Stimulated activated naive B cell treated with anti-CD40 and anti-IgM and Interleukin-4, amounts not matched to agents 10 μg/mL and 1 μg/mL and 100 μg/mL, for 72 hours (primary cell): ENCODE results near the gene RAB7B.

Source experiments
- ATAC-seq, 2 donors: fragments of 150-1000 bp; cut with Tn5 transposase; replicated peaks; 2 replicates each; pipeline ENCODE4 v1.10.0; 2021; ENCODE audit warnings: moderate library complexity in 1 of 2
- DNase-seq: peaks from one replicate; pipeline ENCODE4 v3.0.0; 2021
- H3K27ac Mint-ChIP-seq: one replicate; pipeline ENCODE4 v1.8.0; 2022; ENCODE audit warnings: mild to moderate bottlenecking, mixed read lengths
- H3K27me3 Mint-ChIP-seq, 2 donors: one replicate each; pipeline ENCODE4 v1.8.0; 2022; ENCODE audit warnings: mixed read lengths in 2 of 2
- H3K36me3 Mint-ChIP-seq, 2 donors: one replicate each; pipeline ENCODE4 v1.8.0; 2022; ENCODE audit warnings: mixed read lengths in 2 of 2, mild to moderate bottlenecking in 1 of 2
- H3K4me1 Mint-ChIP-seq, 2 donors: one replicate each; pipeline ENCODE4 v1.8.0; 2022; ENCODE audit warnings: mixed read lengths in 2 of 2, mild to moderate bottlenecking in 1 of 2
- H3K4me3 Mint-ChIP-seq, 2 donors: one replicate each; pipeline ENCODE4 v1.8.0; 2022; ENCODE audit warnings: mild to moderate bottlenecking in 2 of 2, mixed read lengths in 2 of 2, moderate library complexity in 1 of 2
- H3K9me3 Mint-ChIP-seq, 2 donors: one replicate each; pipeline ENCODE4 v1.8.0; 2022; ENCODE audit warnings: mixed read lengths in 2 of 2, mild to moderate bottlenecking in 1 of 2

The RAB7B gene

GRCh38 chr1:206035027-206035426, 31.8 kb upstream of the RAB7B start:
- peak overlapping the region; percentile 90 for H3K27ac Mint-ChIP-seq
- no peak for DNase-seq
- peaks cover 54 to 94% of the 10 kb centered on the region in 2 donors for H3K4me1 Mint-ChIP-seq
- peak overlapping the region; percentile 85 to 87 for H3K4me3 Mint-ChIP-seq
- H3K9me3 Mint-ChIP-seq: peaks cover 0 to 3% of the 10 kb centered on the region in 2 donors
- peaks cover 0 to 3% of the 10 kb centered on the region in 2 donors for H3K36me3 Mint-ChIP-seq
- peak; percentile 45 to 53 for ATAC-seq
- H3K27me3 Mint-ChIP-seq: no peaks in the 10 kb centered on the region

- Mint-ChIP-seq H3K36me3 (no peaks in the 10 kb centered on the region), H3K4me3 (no peak overlapping the region), H3K27me3 (no peaks in the 10 kb centered on the region), H3K4me1 (peaks cover 40 to 72% of the 10 kb centered on the region in 2 donors), H3K9me3 (peaks cover 0 to 3% of the 10 kb centered on the region in 2 donors), H3K27ac (peak overlapping the region; percentile 52)
- no peak for ATAC-seq
- no peak for DNase-seq
Observed at GRCh38 chr1:206032380-206033140, 29.4 kb upstream of the RAB7B start.

- H3K9me3 Mint-ChIP-seq: peaks cover 0 to 3% of the 10 kb centered on the region in 2 donors
- no peaks in the 10 kb centered on the region for H3K36me3 Mint-ChIP-seq
- H3K4me1 Mint-ChIP-seq: peaks cover 32 to 59% of the 10 kb centered on the region in 2 donors
- H3K27ac Mint-ChIP-seq: peak overlapping the region; percentile 37
- ATAC-seq (peak; percentile 87 to 89), DNase-seq (peak; percentile 66)
- no peaks in the 10 kb centered on the region for H3K27me3 Mint-ChIP-seq
- H3K4me3 Mint-ChIP-seq: peak overlapping the region in 1 of 2 donors; percentile 13
Observed at GRCh38 chr1:206030714-206031113, 27.5 kb upstream of the RAB7B start.

- Mint-ChIP-seq H3K4me3 (no peak overlapping the region), H3K9me3 (peaks cover 0 to 3% of the 10 kb centered on the region in 2 donors), H3K4me1 (peaks cover 28 to 58% of the 10 kb centered on the region in 2 donors), H3K27me3 (no peaks in the 10 kb centered on the region), H3K36me3 (no peaks in the 10 kb centered on the region), H3K27ac (peak overlapping the region; percentile 57)
- no peak for DNase-seq
- no peak for ATAC-seq
Observed at GRCh38 chr1:206030191-206030590, 27.0 kb upstream of the RAB7B start.

- no peak for DNase-seq
- ATAC-seq: no peak
- Mint-ChIP-seq H3K27me3 (no peaks in the 10 kb centered on the region), H3K9me3 (peaks cover 0 to 3% of the 10 kb centered on the region in 2 donors), H3K4me1 (peaks cover 23 to 51% of the 10 kb centered on the region in 2 donors), H3K36me3 (no peaks in the 10 kb centered on the region), H3K4me3 (no peak overlapping the region), H3K27ac (no peak overlapping the region)
Observed at GRCh38 chr1:206029484-206029883, 26.3 kb upstream of the RAB7B start.

GRCh38 chr1:206025283-206025820, 22.2 kb upstream of the RAB7B start:
- no peak overlapping the region for H3K27ac Mint-ChIP-seq
- DNase-seq: no peak
- H3K4me1 Mint-ChIP-seq: peaks cover 9 to 22% of the 10 kb centered on the region in 2 donors
- no peak for ATAC-seq
- no peaks in the 10 kb centered on the region for H3K36me3 Mint-ChIP-seq
- no peaks in the 10 kb centered on the region for H3K9me3 Mint-ChIP-seq
- no peak overlapping the region for H3K4me3 Mint-ChIP-seq
- peaks cover 3 to 8% of the 10 kb centered on the region in 2 donors for H3K27me3 Mint-ChIP-seq

- DNase-seq: no peak
- peaks cover 3 to 8% of the 10 kb centered on the region in 2 donors for H3K27me3 Mint-ChIP-seq
- no peak for ATAC-seq
Observed at GRCh38 chr1:206023695-206024094, 20.5 kb upstream of the RAB7B start, which contains the start of gene CTSE. TSS of gene CTSE (minus strand) at chr1:206023895. CDS start at chr1:206023791, 104 bp downstream.

GRCh38 chr1:206022766-206023165, 19.6 kb upstream of the RAB7B start:
- H3K36me3 Mint-ChIP-seq: no peaks in the 10 kb centered on the region
- H3K27me3 Mint-ChIP-seq: peaks cover 3 to 8% of the 10 kb centered on the region in 2 donors
- H3K4me3 Mint-ChIP-seq: no peak overlapping the region
- DNase-seq (no peak), ATAC-seq (no peak)
- H3K27ac Mint-ChIP-seq: no peak overlapping the region
- peaks cover 9 to 17% of the 10 kb centered on the region in 2 donors for H3K4me1 Mint-ChIP-seq
- peaks cover 0 to 1% of the 10 kb centered on the region in 2 donors for H3K9me3 Mint-ChIP-seq

More at GRCh38 chr1:206023695-206024094, 20.5 kb upstream of the RAB7B start, which contains the start of gene CTSE:
- Mint-ChIP-seq H3K9me3 (no peaks in the 10 kb centered on the region), H3K27ac (no peak within 1 kb of the TSS), H3K36me3 (no peaks in the 10 kb centered on the region), H3K4me3 (peak within 1 kb of the TSS in 1 of 2 donors; percentile 20), H3K4me1 (peaks cover 9 to 17% of the 10 kb centered on the region in 2 donors)

GRCh38 chr1:206021626-206022365, 18.6 kb upstream of the RAB7B start:
- Mint-ChIP-seq H3K9me3 (peaks cover 0 to 2% of the 10 kb centered on the region in 2 donors), H3K27me3 (peaks cover 3 to 8% of the 10 kb centered on the region in 2 donors), H3K36me3 (no peaks in the 10 kb centered on the region), H3K4me3 (no peak overlapping the region), H3K27ac (peak overlapping the region; percentile 26), H3K4me1 (peaks cover 9 to 17% of the 10 kb centered on the region in 2 donors)
- ATAC-seq (no peak), DNase-seq (no peak)

- peaks cover 0 to 2% of the 10 kb centered on the region in 2 donors for H3K9me3 Mint-ChIP-seq
- no peak for DNase-seq
- peak overlapping the region; percentile 26 for H3K27ac Mint-ChIP-seq
- no peaks in the 10 kb centered on the region for H3K36me3 Mint-ChIP-seq
- no peak overlapping the region for H3K4me3 Mint-ChIP-seq
- peaks cover 3 to 8% of the 10 kb centered on the region in 2 donors for H3K27me3 Mint-ChIP-seq
- ATAC-seq: no peak
- H3K4me1 Mint-ChIP-seq: peaks cover 9 to 15% of the 10 kb centered on the region in 2 donors
Observed at GRCh38 chr1:206021008-206021625, 17.9 kb upstream of the RAB7B start.

GRCh38 chr1:206020393-206021007, 17.3 kb upstream of the RAB7B start:
- Mint-ChIP-seq H3K27ac (no peak overlapping the region), H3K9me3 (peaks cover 0 to 2% of the 10 kb centered on the region in 2 donors), H3K4me3 (no peak overlapping the region), H3K36me3 (no peaks in the 10 kb centered on the region), H3K27me3 (peaks cover 3 to 8% of the 10 kb centered on the region in 2 donors), H3K4me1 (peaks cover 9 to 11% of the 10 kb centered on the region in 2 donors)
- ATAC-seq (no peak), DNase-seq (no peak)

GRCh38 chr1:206015071-206015470, 11.9 kb upstream of the RAB7B start:
- Mint-ChIP-seq H3K4me3 (no peak overlapping the region), H3K27me3 (no peaks in the 10 kb centered on the region), H3K36me3 (no peaks in the 10 kb centered on the region), H3K27ac (no peak overlapping the region), H3K4me1 (peaks cover 38 to 52% of the 10 kb centered on the region in 2 donors), H3K9me3 (peaks cover 0 to 4% of the 10 kb centered on the region in 2 donors)
- DNase-seq (no peak), ATAC-seq (no peak)

- DNase-seq: no peak
Observed at GRCh38 chr1:206014601-206015000, 11.4 kb upstream of the RAB7B start.

More at GRCh38 chr1:206014601-206015000, 11.4 kb upstream of the RAB7B start:
- Mint-ChIP-seq H3K4me3 (no peak overlapping the region), H3K27ac (no peak overlapping the region), H3K36me3 (no peaks in the 10 kb centered on the region), H3K27me3 (no peaks in the 10 kb centered on the region), H3K4me1 (peaks cover 38 to 52% of the 10 kb centered on the region in 2 donors), H3K9me3 (peaks cover 0 to 4% of the 10 kb centered on the region in 2 donors)
- no peak for ATAC-seq
